ENCODE data around the gene NTRK2.

DNA sequence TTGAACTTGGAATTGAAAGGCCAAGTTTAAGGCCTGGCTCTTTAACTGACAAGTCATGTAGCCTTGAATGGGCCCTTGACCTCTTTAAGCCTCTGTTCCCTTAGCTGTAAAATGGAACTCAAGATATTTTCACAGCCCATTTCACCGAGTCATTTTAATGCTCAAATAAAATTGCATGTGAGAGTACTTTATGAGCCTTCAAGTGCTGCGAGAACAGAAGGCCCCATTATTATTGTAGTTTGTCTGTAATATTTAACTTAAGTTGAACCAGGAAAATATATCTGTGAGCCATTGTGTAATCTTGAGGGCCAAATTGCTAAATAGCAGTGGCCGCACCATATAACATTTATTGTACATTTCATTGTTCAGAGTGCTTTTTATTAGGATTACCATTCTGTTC lies 249.9 kb downstream of the NTRK2 start:
- TF ChIP-seq, protein P1, sequence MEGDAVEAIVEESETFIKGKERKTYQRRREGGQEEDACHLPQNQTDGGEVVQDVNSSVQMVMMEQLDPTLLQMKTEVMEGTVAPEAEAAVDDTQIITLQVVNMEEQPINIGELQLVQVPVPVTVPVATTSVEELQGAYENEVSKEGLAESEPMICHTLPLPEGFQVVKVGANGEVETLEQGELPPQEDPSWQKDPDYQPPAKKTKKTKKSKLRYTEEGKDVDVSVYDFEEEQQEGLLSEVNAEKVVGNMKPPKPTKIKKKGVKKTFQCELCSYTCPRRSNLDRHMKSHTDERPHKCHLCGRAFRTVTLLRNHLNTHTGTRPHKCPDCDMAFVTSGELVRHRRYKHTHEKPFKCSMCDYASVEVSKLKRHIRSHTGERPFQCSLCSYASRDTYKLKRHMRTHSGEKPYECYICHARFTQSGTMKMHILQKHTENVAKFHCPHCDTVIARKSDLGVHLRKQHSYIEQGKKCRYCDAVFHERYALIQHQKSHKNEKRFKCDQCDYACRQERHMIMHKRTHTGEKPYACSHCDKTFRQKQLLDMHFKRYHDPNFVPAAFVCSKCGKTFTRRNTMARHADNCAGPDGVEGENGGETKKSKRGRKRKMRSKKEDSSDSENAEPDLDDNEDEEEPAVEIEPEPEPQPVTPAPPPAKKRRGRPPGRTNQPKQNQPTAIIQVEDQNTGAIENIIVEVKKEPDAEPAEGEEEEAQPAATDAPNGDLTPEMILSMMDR (IDR thresholded peaks at IDR 0.05), result no peak
- TF ChIP-seq POLR2A (IDR thresholded peaks at IDR 0.05), result no peak
